Body of pancreas (tissue), 4 donors: ENCODE data around the gene CELSR3. TPM values are rescaled to one million over a fixed set of nuclear protein-coding genes. Genes with fewer than 3 reads are reported as not detected.

Source experiments
- ATAC-seq: fragments of 150-250 bp; one replicate; pipeline ENCODE4 v1.9.1; 2016
- DNase-seq, 4 donors: peaks; one replicate each; pipeline ENCODE4 v3.0.0-alpha.2; 2019
- H3K27ac ChIP-seq, 4 donors: fragments of 200-600 bp; sonication (generic); 1 replicate in 3 of 4; 2 replicates in 1 of 4; pipeline versions ENCODE4 v1.5.1 to v1.6.1; 2016 to 2019; ENCODE audit warnings: mild to moderate bottlenecking in 1 of 4, mixed read lengths in 1 of 4, moderate library complexity in 1 of 4
- H3K27me3 ChIP-seq, 2 donors: fragments of 200-600 bp; sonication (generic); one replicate each; pipeline ENCODE4 v1.6.0; 2016; ENCODE audit warnings: mild to moderate bottlenecking in 1 of 2
- H3K36me3 ChIP-seq, 2 donors: fragments of 200-600 bp; sonication (generic); replicated peaks in 1 of 2; 2 replicates each; pipeline ENCODE4 v1.5.1; 2016; ENCODE audit warnings: low read depth in 2 of 2; ENCODE audit not compliant: insufficient read depth in 1 of 2
- H3K4me1 ChIP-seq: fragments of 200-600 bp; sonication (generic); one replicate; pipeline ENCODE4 v1.6.0; 2016
- H3K4me3 ChIP-seq, 2 donors: fragments of 200-600 bp; sonication (generic); 1 replicate in 1 of 2; 2 replicates in 1 of 2; pipeline ENCODE4 v1.5.1; 2016 to 2019
- H3K9me3 ChIP-seq, 3 donors: fragments of 200-600 bp; sonication (generic); 1 replicate in 2 of 3; 2 replicates in 1 of 3; pipeline ENCODE4 v1.5.1; 2016
- POLR2A ChIP-seq, 3 donors: fragments of 450-650 bp; IDR thresholded peaks; one replicate each; pipeline ENCODE4 v1.6.1; 2016; ENCODE audit warnings: antibody characterized with exemption in 3 of 3, mild to moderate bottlenecking in 2 of 3
- WGBS, 2 donors: methylation state at CpG; one replicate each; pipeline ENCODE4 v1.1.5; 2017; 5-methylcytosine and 5-hydroxymethylcytosine counted together
- intact Hi-C: fragments of 100-400 bp; cut with DNase I; formaldehyde crosslinking; loops from one replicate; pipeline ENCODE4 v1.15.1; 2023
- total RNA-seq, 2 donors: library from RNA; depleted of rRNA; stranded (reverse); fragments of >200 nt; gene quantifications; one replicate each; pipeline ENCODE4 v1.1.0, GENCODE V29; 2016
- TF ChIP-seq, protein P1 (sequence below), 7 experiments: fragments of 450-650 bp in 4 of 7; fragments of 200-600 bp in 3 of 7; sonication (generic) in 3 of 7; IDR thresholded peaks; one replicate each; pipeline ENCODE4 v1.5.1; 2016 to 2019; ENCODE audit warnings: antibody characterized with exemption in 7 of 7

CELSR3 gene
- total RNA-seq, 2 donors from 2014 or later = 0.66 to 2.6 TPM

DNA sequence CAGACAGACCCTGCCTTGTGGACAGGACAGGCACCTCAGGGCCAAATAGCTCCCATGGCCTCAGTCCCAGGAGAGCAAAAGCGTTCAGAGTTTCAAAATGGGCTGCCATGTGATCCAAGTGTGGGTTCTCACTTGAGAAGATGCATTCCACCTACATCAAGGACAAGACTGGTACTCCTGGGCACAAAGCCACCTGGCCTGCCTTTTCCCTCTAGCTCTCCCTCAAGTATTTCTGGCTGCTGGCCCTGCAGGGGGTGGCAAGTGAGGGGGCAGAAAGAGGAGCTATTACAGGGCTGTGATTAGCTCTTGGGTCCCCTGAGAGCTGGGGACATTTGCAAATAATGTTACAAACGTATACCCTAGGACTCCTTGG is 61.1 kb downstream of the CELSR3 start:
- H3K4me3 ChIP-seq = no peak overlapping the region
- 77 to 86% methylated on average over 1 to 2 of the region's 2 CpGs for WGBS, 2 donors
- peaks cover 24 to 58% of the 10 kb centered on the region in 2 donors for H3K36me3 ChIP-seq
- H3K27ac ChIP-seq = no peak overlapping the region
- no peaks in the 10 kb centered on the region for H3K27me3 ChIP-seq
- TF ChIP-seq, protein P1, sequence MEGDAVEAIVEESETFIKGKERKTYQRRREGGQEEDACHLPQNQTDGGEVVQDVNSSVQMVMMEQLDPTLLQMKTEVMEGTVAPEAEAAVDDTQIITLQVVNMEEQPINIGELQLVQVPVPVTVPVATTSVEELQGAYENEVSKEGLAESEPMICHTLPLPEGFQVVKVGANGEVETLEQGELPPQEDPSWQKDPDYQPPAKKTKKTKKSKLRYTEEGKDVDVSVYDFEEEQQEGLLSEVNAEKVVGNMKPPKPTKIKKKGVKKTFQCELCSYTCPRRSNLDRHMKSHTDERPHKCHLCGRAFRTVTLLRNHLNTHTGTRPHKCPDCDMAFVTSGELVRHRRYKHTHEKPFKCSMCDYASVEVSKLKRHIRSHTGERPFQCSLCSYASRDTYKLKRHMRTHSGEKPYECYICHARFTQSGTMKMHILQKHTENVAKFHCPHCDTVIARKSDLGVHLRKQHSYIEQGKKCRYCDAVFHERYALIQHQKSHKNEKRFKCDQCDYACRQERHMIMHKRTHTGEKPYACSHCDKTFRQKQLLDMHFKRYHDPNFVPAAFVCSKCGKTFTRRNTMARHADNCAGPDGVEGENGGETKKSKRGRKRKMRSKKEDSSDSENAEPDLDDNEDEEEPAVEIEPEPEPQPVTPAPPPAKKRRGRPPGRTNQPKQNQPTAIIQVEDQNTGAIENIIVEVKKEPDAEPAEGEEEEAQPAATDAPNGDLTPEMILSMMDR (IDR thresholded peaks at IDR 0.05) = no peak
- no peaks in the 10 kb centered on the region for H3K9me3 ChIP-seq
- ATAC-seq (no peak), DNase-seq (no peak)
- H3K4me1 ChIP-seq = no peaks in the 10 kb centered on the region
- intact Hi-C loops = no loop called here

DNA sequence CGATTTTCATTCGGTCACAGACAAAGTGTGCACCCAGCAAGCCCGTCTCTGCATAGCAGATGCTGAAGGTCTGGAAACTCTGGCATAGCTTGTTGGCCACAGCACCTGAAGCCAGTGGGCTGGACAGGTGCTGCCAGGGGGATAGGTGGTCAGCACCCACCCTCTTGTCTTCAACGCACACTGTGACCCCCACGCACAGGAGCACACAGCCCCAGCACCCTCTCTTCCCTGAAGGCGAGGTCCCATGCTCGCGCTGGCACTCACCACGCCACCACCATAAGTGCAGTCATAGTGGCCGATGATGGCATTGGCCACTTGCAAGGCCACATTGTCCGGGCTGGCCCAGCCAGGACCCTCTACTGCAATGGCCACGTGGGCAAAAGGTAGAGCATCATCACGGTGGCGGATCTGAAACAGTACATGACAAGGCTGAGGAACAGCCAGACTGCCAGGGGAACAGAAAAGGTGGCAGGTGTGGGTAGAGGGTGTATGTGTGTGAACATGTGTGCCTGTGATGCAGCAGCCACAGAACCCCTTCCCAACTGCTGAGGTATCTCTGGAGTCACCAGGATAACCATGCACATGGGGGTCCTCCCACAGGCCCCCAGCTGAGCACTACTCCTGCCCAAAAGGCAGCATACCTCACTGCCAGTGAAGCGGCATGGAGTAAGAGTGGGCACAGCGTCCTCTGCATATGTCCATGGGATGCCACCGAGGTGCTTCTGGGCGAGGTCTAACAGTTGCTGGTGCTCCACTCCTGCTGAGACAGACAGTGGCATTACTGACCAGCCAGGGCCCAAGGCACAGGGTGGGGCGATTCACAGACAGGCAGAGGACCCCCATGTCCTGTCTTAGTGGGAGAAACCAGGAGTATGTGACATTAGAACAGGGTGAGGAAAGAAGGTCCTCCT is 61.7 kb downstream of the CELSR3 start:
- no peak overlapping the region for H3K4me3 ChIP-seq
- no peak overlapping the region for H3K27ac ChIP-seq
- intact Hi-C loops = no loop called here
- H3K27me3 ChIP-seq = no peaks in the 10 kb centered on the region
- no peaks in the 10 kb centered on the region for H3K4me1 ChIP-seq
- no peak for DNase-seq
- H3K36me3 ChIP-seq = peaks cover 24 to 58% of the 10 kb centered on the region in 2 donors
- no peaks in the 10 kb centered on the region for H3K9me3 ChIP-seq
- 90 to 97% methylated on average over 9 to 19 of the region's 19 CpGs for WGBS, 2 donors
- no peak for TF ChIP-seq POLR2A (IDR thresholded peaks at IDR 0.05)
- TF ChIP-seq, protein P1 (IDR thresholded peaks at IDR 0.05) = no peak
- ATAC-seq = no peak

DNA sequence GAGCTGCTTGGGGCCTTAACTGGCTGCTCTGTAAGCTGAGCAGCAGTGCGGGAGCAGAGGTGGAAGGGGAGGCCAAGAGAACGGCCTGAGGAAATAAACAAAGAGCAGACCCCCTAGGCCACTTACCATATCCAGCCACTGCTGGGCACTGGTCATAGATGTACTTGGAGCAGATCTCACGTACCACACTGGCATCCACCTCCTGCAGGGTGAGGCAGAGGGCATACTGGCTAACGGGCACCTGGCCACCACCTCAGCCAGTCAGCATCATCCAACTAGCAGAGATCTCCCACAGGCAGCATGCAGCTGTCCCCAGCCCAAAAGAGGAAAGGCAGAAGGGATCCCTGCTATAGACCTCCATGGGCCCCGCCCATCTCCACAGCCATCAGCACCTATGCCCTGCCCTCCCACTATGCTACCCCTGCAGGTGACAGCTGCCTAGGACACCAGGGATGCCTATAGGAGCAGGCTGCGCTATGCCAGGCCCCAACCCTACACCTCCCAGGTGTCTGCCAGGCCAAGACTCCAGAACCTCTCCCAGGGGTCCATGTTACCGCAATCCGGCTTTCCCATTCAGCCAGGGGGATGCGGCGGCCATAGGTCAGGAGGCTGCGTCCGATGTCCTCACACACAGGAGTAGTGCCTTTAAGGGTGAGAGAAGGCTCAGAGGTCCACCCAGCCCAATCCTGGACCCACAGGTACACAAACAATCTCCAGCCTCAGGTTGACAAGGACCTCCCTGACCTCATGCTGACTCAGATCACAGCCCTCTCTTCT is 63.0 kb downstream of the CELSR3 start:
- no peak overlapping the region for H3K4me3 ChIP-seq
- DNase-seq (no peak), ATAC-seq (no peak)
- TF ChIP-seq POLR2A (IDR thresholded peaks at IDR 0.05) = no peak
- TF ChIP-seq, protein P1 (IDR thresholded peaks at IDR 0.05) = no peak
- no peaks in the 10 kb centered on the region for H3K27me3 ChIP-seq
- H3K27ac ChIP-seq = no peak overlapping the region
- no peaks in the 10 kb centered on the region for H3K9me3 ChIP-seq
- peaks cover 22 to 52% of the 10 kb centered on the region in 2 donors for H3K36me3 ChIP-seq
- intact Hi-C loops = no loop called here
- 99 to 100% methylated on average over 9 to 12 of the region's 12 CpGs for WGBS, 2 donors
- H3K4me1 ChIP-seq = peaks cover 10% of the 10 kb centered on the region

DNA sequence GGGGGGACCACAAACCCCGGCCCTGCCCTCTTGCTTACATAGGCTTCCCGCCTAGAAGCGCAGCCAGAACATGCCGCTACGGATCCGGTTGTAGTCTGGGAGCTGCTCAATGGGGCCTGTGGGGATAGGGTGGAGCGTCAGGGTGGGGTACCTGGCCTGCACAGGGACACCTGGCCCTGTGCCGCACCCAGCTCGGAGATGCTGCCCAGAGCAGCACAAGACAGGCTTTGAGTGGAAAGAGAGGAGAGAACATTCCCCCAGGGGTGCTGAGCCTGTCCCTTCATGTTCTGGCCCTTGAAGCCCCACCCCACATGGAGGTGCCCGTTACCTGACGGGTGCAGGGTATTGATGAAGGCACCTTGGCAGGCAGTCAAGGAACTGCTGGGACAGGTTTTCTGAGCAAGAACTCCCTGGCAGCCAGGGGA is 63.6 kb downstream of the CELSR3 start:
- DNase-seq (no peak), ATAC-seq (no peak)
- H3K4me3 ChIP-seq = no peak overlapping the region
- 76 to 86% methylated on average over 9 to 11 of the region's 11 CpGs for WGBS, 2 donors
- intact Hi-C loops = no loop called here
- H3K27ac ChIP-seq = no peak overlapping the region
- no peak for TF ChIP-seq POLR2A (IDR thresholded peaks at IDR 0.05)
- TF ChIP-seq, protein P1 (IDR thresholded peaks at IDR 0.05) = no peak
- peaks cover 13% of the 10 kb centered on the region for H3K4me1 ChIP-seq
- peaks cover 18 to 46% of the 10 kb centered on the region in 2 donors for H3K36me3 ChIP-seq
- no peaks in the 10 kb centered on the region for H3K27me3 ChIP-seq
- no peaks in the 10 kb centered on the region for H3K9me3 ChIP-seq
